Upper lobe of right lung (tissue), 1 donor: ENCODE data around the gene NAT16. TPM values are rescaled to one million over a fixed set of nuclear protein-coding genes. Genes with fewer than 3 reads are reported as not detected.

Source experiments
- ATAC-seq: fragments of 200-7000 bp; cut with Tn5 transposase; one replicate; pipeline ENCODE4 v1.9.1; 2020; ENCODE audit warnings: mild to moderate bottlenecking, moderate library complexity
- DNase-seq: peaks from one replicate; pipeline ENCODE4 v3.0.0-alpha.2; 2020
- H3K27ac ChIP-seq: fragments of 200-600 bp; one replicate; pipeline ENCODE4 v1.8.0; 2022
- H3K27me3 ChIP-seq: fragments of 200-600 bp; one replicate; pipeline ENCODE4 v1.8.0; 2022; ENCODE audit warnings: mild to moderate bottlenecking
- H3K36me3 ChIP-seq: fragments of 200-600 bp; one replicate; pipeline ENCODE4 v1.8.0; 2022
- H3K4me1 ChIP-seq: fragments of 200-600 bp; one replicate; pipeline ENCODE4 v1.8.0; 2022
- H3K4me3 ChIP-seq: fragments of 200-600 bp; one replicate; pipeline ENCODE4 v1.8.0; 2022; ENCODE audit warnings: mild to moderate bottlenecking
- H3K9me3 ChIP-seq: fragments of 200-600 bp; one replicate; pipeline ENCODE4 v1.8.0; 2022
- CTCF ChIP-seq: fragments of 200-600 bp; IDR thresholded peaks from one replicate; pipeline ENCODE4 v1.8.0; 2022; ENCODE audit warnings: antibody characterized with exemption
- intact Hi-C: fragments of 100-400 bp; cut with DNase I; formaldehyde crosslinking; loops from one replicate; pipeline ENCODE4 v1.11.0; 2022
- total RNA-seq: library from RNA; stranded (reverse); fragmentation: NEBNext Ultra II Directional; extraction: Animal tissue kit (Norgen Biotek cat#: 25700); gene quantifications from one replicate; pipeline ENCODE4 v1.2.1, GENCODE V29; 2021
- donor health status: DM: no; HTN: yes; CAD: no; lungs with severe emphysema.

The NAT16 gene
- total RNA-seq, 1 donor from 2014 or later = not detected

DNA sequence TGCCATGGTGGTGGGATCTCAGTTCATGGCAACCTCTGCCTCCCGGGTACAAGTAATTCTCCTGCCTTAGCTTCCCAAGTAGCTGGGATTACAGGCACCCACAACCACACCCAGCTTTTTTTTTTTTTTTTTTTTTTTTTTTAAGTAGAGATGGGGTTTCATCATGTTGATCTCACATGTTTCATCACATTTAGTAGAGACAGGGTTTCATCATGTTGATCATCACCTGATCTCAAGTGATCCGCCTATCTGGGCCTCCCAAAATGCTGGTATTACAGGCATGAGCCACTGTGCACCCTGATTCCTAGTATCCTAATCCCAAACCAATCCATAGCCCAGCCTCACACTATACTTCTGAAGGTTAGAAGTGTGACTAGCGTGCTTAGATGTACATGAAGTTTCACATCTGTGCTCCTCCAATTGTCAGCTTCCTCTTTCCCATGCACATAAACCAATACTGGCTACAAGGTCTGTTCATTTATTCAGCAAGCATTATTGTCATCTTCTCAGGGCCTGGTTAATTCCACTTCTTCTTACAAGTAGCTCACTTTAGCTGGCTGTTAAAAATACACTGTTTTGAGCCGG, 6.8 kb upstream of the NAT16 start:
- ATAC-seq (no peak), DNase-seq (no peak)
- Histone ChIP-seq H3K36me3 (no peaks in the 10 kb centered on the region), H3K27me3 (peaks cover 9% of the 10 kb centered on the region), H3K4me1 (no peaks in the 10 kb centered on the region), H3K4me3 (no peak overlapping the region), H3K27ac (no peak overlapping the region), H3K9me3 (no peaks in the 10 kb centered on the region)
- TF ChIP-seq CTCF = no peak
- intact Hi-C loops = no loop called here

GRCh38 chr7:101186194-101186593, 6.1 kb upstream of the NAT16 start:
- Histone ChIP-seq H3K4me1 (no peaks in the 10 kb centered on the region), H3K27ac (no peak overlapping the region), H3K4me3 (no peak overlapping the region), H3K9me3 (no peaks in the 10 kb centered on the region), H3K27me3 (peaks cover 16% of the 10 kb centered on the region), H3K36me3 (no peaks in the 10 kb centered on the region)
- intact Hi-C loops = no loop called here
- no peak for DNase-seq
- ATAC-seq = no peak
- no peak for TF ChIP-seq CTCF

GRCh38 chr7:101185258-101185839, 5.3 kb upstream of the NAT16 start:
- Histone ChIP-seq H3K9me3 (no peaks in the 10 kb centered on the region), H3K4me1 (no peaks in the 10 kb centered on the region), H3K36me3 (no peaks in the 10 kb centered on the region), H3K4me3 (no peak overlapping the region), H3K27ac (no peak overlapping the region), H3K27me3 (peaks cover 25% of the 10 kb centered on the region)
- DNase-seq (no peak), ATAC-seq (no peak)
- TF ChIP-seq CTCF = no peak
- intact Hi-C loops = no loop called here

DNA sequence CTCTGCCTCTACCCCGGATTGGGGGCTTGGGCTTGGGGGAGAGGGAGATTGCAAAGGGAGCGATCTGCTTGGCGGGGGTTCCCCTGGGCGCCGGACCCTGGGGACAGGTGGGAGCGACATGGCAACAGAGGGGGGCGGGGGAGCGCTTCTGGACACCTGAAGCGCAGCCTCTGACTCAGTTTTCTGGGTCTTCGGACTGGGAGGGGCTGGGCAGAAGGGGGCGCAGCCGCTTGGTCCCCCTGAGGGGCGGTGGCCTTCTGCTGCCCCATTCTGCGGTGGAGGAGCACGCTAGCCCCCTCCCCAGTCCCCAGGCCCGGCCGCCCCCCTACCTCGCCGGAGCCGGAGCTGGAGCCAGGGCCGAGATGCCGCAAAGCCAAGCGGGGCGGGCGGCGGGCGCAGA, 380 bp downstream of the NAT16 start:
- Histone ChIP-seq H3K36me3 (no peaks in the 10 kb centered on the region), H3K4me1 (no peaks in the 10 kb centered on the region), H3K27ac (no peak overlapping the region), H3K4me3 (no peak overlapping the region), H3K27me3 (peaks cover 72% of the 10 kb centered on the region), H3K9me3 (no peaks in the 10 kb centered on the region)
- intact Hi-C loops = no loop called here
- TF ChIP-seq CTCF = no peak
- ATAC-seq (no peak), DNase-seq (no peak)

DNA sequence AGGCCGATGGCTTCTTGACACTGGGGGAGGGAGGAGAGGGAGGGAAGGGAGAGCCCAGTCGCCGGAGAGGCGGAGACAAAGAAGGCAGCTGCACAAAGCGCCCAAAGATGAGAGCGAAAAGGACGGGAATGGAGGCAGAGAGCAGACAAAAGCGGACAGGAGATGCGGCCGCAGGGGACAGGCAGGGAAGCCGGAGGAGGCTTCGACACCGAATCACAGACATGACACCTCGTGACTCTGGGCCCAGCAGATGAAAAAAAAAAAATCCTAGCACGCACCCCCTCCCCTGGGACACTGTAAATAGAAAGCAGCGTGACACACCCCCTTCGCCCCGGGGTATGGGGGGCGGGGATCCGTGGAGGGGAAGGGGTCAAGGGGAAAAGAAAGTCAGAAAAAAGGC, 976 bp downstream of the NAT16 start:
- DNase-seq (no peak), ATAC-seq (no peak)
- Histone ChIP-seq H3K4me1 (no peaks in the 10 kb centered on the region), H3K4me3 (no peak overlapping the region), H3K9me3 (no peaks in the 10 kb centered on the region), H3K27ac (no peak overlapping the region), H3K27me3 (peaks cover 78% of the 10 kb centered on the region), H3K36me3 (no peaks in the 10 kb centered on the region)
- TF ChIP-seq CTCF = no peak
- intact Hi-C loops = no loop called here

GRCh38 chr7:101177644-101178043, 2.4 kb downstream of the NAT16 start:
- peaks cover 93% of the 10 kb centered on the region for H3K27me3 ChIP-seq
- no peaks in the 10 kb centered on the region for H3K36me3 ChIP-seq
- no peak for DNase-seq
- peaks cover 9% of the 10 kb centered on the region for H3K4me1 ChIP-seq
- intact Hi-C loops = no loop called here
- TF ChIP-seq CTCF = no peak
- ATAC-seq = no peak
- no peak overlapping the region for H3K27ac ChIP-seq
- H3K4me3 ChIP-seq = no peak overlapping the region
- H3K9me3 ChIP-seq = no peaks in the 10 kb centered on the region
